ENCODE measurements around the gene WNK2. TPM values are rescaled to one million over a fixed set of nuclear protein-coding genes. Genes with fewer than 3 reads are reported as not detected.

WNK2 gene
- total and polyA plus RNA-seq, 2 donors (not counting 3 experiments of a cell fraction or from before 2014, with no cell fraction given) = not detected

DNA sequence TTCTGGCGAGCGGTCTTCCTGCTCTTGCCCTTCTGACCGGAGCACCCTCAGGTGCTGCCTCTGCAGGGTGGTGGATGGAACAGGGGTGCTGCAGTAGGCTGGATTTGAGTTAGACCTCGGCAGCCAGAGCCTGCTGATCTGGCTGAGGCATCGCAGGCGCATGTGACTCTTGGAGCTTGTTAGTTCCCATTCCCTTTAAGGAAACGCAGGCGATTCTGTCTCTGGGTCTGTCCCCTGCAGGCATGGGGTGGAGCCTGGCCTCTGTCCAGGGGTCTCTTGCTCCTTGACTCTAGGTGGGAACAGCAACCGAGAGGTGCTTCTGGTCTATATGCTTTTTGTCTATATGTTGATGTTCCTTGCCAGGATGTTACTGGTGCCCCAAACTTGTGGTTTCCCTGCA, 3.1 kb downstream of the WNK2 start:
- dilution Hi-C loops (cut with MboI; ENCODE audit: extremely low pct_ligation_motif_present, low sequenced_read_pairs) (no loop called here), intact Hi-C loops (cut with micrococcal nuclease) (no loop called here)
- Histone ChIP-seq H3K9me3 (replicated peaks; ENCODE audit: control insufficient read depth, insufficient read depth, low read length) (no peaks in the 10 kb centered on the region), H3K4me3 (replicated peaks in 1 of 3; ENCODE audit: insufficient read depth in 1 of 3, low read depth in 1 of 3, low read length in 3 of 3) (no peak overlapping the region), H3K27me3 (ENCODE audit: control insufficient read depth in 2 of 2, insufficient read depth in 2 of 2, low read length in 2 of 2) (peaks cover 36 to 38% of the 10 kb centered on the region in 2 experiments), H4K20me1 (replicated peaks; ENCODE audit: control insufficient read depth, extremely low read depth, insufficient read depth, low read length) (no peaks in the 10 kb centered on the region), H3K9ac (replicated peaks; ENCODE audit: extremely low read depth, insufficient read depth, low read length) (no peak overlapping the region), H3K79me2 (ENCODE audit: control insufficient read depth, insufficient read depth, low read length) (no peaks in the 10 kb centered on the region), H3K9me1 (replicated peaks; ENCODE audit: control insufficient read depth, extremely low read depth, insufficient read depth, low read length) (no peaks in the 10 kb centered on the region), H3K27ac (ENCODE audit: insufficient read depth, low read depth, low read length) (no peak overlapping the region), H3K36me3 (ENCODE audit: control insufficient read depth in 2 of 2, extremely low read depth in 1 of 2, insufficient read depth in 2 of 2, low read length in 2 of 2) (no peaks in the 10 kb centered on the region), H3K4me1 (ENCODE audit: control insufficient read depth, extremely low read depth, insufficient read depth, low read length) (no peaks in the 10 kb centered on the region), H3K4me2 (ENCODE audit: insufficient read depth, low read length) (no peak overlapping the region), H2AFZ (ENCODE audit: low read depth, low read length) (no peak overlapping the region)
- POLR2A ChIA-PET = no interaction called here
- CTCF ChIA-PET = no interaction called here
- no peak for DNase-seq (ENCODE audit: low read depth, low spot score)
- no TSS peak for BruUV-seq (replicated peaks)
- no peak for FAIRE-seq
- TF ChIP-seq FOS (IDR thresholded peaks at IDR 0.05; ENCODE audit: borderline replicate concordance, insufficient read depth, low read length) (no peak), JUN (IDR thresholded peaks at IDR 0.05; ENCODE audit: borderline replicate concordance, insufficient read depth, insufficient read length, low read depth) (no peak), POLR2A (IDR thresholded peaks at IDR 0.05; ENCODE audit: low read depth, low read length) (no peak), GATA2 (IDR thresholded peaks at IDR 0.05; ENCODE audit: insufficient read depth, insufficient read length, low read depth, low read length) (no peak), POLR2AphosphoS5 (IDR thresholded peaks at IDR 0.05; ENCODE audit: insufficient read depth, low read depth, low read length) (no peak)

DNA sequence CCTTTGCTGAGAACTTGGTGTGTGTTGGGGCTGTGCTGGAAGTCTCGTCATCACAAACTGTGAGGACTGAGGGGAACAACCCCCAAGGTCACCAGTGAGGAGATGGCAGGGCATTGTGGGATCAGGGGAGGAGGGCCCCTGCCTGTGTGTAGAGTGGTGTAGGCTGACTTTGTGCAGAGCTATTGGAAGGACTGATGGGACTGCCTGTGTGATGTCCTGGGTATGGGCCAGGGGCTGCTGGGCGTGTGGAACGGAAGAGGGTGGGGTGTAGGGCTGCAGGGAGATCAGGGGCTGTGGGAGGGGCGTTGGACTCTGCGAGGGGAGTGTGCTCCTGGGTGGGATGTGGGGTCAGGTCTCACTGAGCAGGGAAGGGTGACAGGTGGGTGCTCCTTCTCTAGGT, 3.6 kb downstream of the WNK2 start:
- no peak for DNase-seq (ENCODE audit: low read depth, low spot score)
- POLR2A ChIA-PET = no interaction called here

More for the DNA sequence above, 3.6 kb downstream of the WNK2 start:
- no peaks in the 10 kb centered on the region for H3K9me1 ChIP-seq (replicated peaks; ENCODE audit: control insufficient read depth, extremely low read depth, insufficient read depth, low read length)
- no peaks in the 10 kb centered on the region for H3K79me2 ChIP-seq (ENCODE audit: control insufficient read depth, insufficient read depth, low read length)
- H4K20me1 ChIP-seq (replicated peaks; ENCODE audit: control insufficient read depth, extremely low read depth, insufficient read depth, low read length) = no peaks in the 10 kb centered on the region
- H3K36me3 ChIP-seq (ENCODE audit: control insufficient read depth in 2 of 2, extremely low read depth in 1 of 2, insufficient read depth in 2 of 2, low read length in 2 of 2) = no peaks in the 10 kb centered on the region
- H2AFZ ChIP-seq (ENCODE audit: low read depth, low read length) = no peak overlapping the region
- H3K27ac ChIP-seq (ENCODE audit: insufficient read depth, low read depth, low read length) = no peak overlapping the region
- peaks cover 31 to 35% of the 10 kb centered on the region in 2 experiments for H3K27me3 ChIP-seq (ENCODE audit: control insufficient read depth in 2 of 2, insufficient read depth in 2 of 2, low read length in 2 of 2)
- intact Hi-C loops (cut with micrococcal nuclease) (no loop called here), dilution Hi-C loops (cut with MboI; ENCODE audit: extremely low pct_ligation_motif_present, low sequenced_read_pairs) (no loop called here)
- no peaks in the 10 kb centered on the region for H3K4me1 ChIP-seq (ENCODE audit: control insufficient read depth, extremely low read depth, insufficient read depth, low read length)
- FAIRE-seq = no peak
- TF ChIP-seq FOS (IDR thresholded peaks at IDR 0.05; ENCODE audit: borderline replicate concordance, insufficient read depth, low read length) (no peak), MYC (IDR thresholded peaks at IDR 0.05; ENCODE audit: low read depth, low read length) (no peak), CTCF (IDR thresholded peaks at IDR 0.05; ENCODE audit: extremely low read depth in 1 of 2, insufficient read depth in 1 of 2, low read depth in 1 of 2, low read length in 2 of 2) (no peak), POLR2AphosphoS5 (IDR thresholded peaks at IDR 0.05; ENCODE audit: insufficient read depth, low read depth, low read length) (no peak), JUN (IDR thresholded peaks at IDR 0.05; ENCODE audit: borderline replicate concordance, insufficient read depth, insufficient read length, low read depth) (no peak), EZH2 (IDR thresholded peaks at IDR 0.05; ENCODE audit: borderline replicate concordance, low read depth, low read length, severe bottlenecking) (no peak), GATA2 (IDR thresholded peaks at IDR 0.05; ENCODE audit: insufficient read depth, insufficient read length, low read depth, low read length) (no peak), POLR2A (IDR thresholded peaks at IDR 0.05; ENCODE audit: low read depth, low read length) (no peak), MAX (IDR thresholded peaks at IDR 0.05; ENCODE audit: insufficient read depth, insufficient read length) (no peak)
- CTCF ChIA-PET = no interaction called here
- H3K4me3 ChIP-seq (replicated peaks in 1 of 3; ENCODE audit: insufficient read depth in 1 of 3, low read depth in 1 of 3, low read length in 3 of 3) = no peak overlapping the region
- no peaks in the 10 kb centered on the region for H3K9me3 ChIP-seq (replicated peaks; ENCODE audit: control insufficient read depth, insufficient read depth, low read length)
- no peak overlapping the region for H3K4me2 ChIP-seq (ENCODE audit: insufficient read depth, low read length)
- no peak overlapping the region for H3K9ac ChIP-seq (replicated peaks; ENCODE audit: extremely low read depth, insufficient read depth, low read length)
- no TSS peak for BruUV-seq (replicated peaks)

Measured in endothelial cell of umbilical vein (primary cell).